ENCODE measurements around the gene PLOD3.

PLOD3 gene

DNA sequence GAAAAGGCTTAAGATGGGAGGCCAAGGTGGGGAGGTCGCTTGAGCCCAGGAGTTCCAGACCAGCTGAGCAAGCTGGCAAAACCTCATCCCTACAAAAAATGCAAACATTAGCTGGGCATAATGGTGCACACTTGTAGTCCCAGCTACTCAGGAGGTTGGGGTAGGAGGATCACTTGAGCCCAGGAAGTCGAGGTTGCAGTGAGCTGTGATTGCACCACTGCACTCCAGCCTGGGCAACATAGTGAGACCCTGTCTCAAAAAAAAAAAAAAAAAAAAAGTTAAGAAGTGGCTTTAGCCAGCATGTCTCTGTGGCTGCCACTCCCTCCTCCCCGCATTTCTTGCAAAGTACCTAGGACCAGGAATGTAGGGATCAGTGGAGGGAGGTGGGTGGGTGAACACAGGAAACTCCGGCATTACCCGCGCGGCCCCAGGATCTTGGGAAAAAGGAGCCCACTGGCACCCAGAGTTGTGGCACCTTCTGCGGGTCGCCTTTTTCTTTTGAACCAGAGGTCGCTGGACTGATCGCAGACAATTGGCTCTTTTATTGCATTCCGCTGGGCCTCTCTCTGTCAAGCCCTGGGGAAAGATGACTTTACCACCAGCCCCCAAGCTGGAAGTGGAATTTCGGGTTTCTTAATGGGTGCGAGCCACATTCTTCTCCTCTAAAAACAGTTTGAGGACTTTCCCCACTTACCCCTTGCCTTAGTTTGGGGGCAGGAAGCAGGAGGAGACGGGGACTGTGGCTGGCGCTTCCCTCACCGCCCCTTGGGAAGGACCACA, 55.5 kb downstream of the PLOD3 start:
- no peak overlapping the region for H3K4me3 ChIP-seq (ENCODE audit: low read depth, low read length)
- TF ChIP-seq, protein P1, sequence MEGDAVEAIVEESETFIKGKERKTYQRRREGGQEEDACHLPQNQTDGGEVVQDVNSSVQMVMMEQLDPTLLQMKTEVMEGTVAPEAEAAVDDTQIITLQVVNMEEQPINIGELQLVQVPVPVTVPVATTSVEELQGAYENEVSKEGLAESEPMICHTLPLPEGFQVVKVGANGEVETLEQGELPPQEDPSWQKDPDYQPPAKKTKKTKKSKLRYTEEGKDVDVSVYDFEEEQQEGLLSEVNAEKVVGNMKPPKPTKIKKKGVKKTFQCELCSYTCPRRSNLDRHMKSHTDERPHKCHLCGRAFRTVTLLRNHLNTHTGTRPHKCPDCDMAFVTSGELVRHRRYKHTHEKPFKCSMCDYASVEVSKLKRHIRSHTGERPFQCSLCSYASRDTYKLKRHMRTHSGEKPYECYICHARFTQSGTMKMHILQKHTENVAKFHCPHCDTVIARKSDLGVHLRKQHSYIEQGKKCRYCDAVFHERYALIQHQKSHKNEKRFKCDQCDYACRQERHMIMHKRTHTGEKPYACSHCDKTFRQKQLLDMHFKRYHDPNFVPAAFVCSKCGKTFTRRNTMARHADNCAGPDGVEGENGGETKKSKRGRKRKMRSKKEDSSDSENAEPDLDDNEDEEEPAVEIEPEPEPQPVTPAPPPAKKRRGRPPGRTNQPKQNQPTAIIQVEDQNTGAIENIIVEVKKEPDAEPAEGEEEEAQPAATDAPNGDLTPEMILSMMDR (IDR thresholded peaks at IDR 0.05; ENCODE audit: borderline replicate concordance, insufficient read depth, low read depth, low read length) = no peak

DNA sequence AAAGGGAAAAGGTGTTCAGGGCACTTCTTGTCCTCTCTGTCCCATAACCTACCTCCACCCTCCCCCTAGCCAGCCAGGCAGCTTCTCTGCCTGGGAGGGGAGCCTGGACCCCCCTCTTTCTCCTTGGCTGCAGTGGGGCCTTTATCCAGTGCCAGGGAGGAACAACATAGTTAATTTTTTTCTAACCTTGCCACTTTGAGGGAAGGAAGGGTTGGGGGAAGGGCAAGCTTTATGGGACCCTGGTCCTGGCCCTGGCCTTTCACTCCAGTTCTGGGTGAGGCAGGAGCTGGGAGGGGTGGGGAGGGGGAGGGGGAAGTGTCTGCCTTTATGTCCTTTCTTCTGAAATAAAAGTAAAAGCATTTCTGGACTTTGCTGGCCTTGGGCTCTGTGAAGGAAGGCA, 56.5 kb downstream of the PLOD3 start:
- TF ChIP-seq, protein P1 (IDR thresholded peaks at IDR 0.05; ENCODE audit: borderline replicate concordance, insufficient read depth, low read depth, low read length) = no peak

DNA sequence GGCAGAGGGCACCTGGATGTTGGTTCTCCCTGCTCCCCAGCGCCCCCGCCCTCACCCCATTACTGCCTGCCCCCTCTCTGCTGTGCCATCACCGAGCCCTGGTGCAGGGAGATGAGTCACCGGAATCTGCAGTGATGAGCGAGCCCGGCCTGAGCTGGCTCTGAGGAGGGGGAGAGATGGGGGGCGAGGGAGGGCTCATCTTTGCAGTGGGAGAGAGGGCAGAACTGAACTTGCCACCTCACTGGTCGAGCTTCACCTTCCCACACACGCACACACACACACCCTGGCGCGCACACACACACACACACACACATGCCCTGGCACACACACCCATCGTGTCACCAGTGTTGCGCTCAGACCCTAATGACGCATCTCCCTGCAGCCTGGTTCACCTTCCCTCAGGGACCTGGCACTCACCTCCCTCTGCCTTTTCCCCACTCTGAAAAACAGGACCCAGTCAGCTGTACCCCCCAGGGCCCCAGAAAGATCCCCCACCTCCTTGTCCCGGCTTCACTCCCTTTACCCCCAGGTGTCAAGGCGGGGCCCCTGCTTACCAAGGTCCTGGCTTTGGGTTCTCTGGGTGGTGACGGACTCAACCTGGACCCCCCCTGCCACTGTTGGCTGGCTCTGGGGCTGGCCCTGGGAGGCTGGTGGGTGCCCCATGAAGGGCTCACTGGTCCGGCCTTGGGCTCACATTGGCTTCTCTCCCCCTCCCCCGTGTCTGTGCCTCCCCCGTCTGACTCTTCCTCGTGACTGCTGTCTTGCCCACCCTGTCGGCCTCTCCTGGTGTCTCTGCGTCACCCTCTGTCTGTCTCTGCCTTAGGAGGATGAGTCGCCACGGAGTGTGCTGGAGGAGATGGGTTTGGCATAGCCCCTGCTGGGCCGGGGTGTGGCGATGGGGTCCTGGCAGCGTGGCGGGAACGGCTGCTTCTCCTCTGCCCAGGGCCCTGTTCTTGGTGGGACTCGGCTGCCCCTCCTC, 57.4 kb downstream of the PLOD3 start:
- TF ChIP-seq, protein P1 (IDR thresholded peaks at IDR 0.05; ENCODE audit: borderline replicate concordance, insufficient read depth, low read depth, low read length) = no peak

More for the DNA sequence above, 56.5 kb downstream of the PLOD3 start:
- no peak overlapping the region for H3K4me3 ChIP-seq (ENCODE audit: low read depth, low read length)

DNA sequence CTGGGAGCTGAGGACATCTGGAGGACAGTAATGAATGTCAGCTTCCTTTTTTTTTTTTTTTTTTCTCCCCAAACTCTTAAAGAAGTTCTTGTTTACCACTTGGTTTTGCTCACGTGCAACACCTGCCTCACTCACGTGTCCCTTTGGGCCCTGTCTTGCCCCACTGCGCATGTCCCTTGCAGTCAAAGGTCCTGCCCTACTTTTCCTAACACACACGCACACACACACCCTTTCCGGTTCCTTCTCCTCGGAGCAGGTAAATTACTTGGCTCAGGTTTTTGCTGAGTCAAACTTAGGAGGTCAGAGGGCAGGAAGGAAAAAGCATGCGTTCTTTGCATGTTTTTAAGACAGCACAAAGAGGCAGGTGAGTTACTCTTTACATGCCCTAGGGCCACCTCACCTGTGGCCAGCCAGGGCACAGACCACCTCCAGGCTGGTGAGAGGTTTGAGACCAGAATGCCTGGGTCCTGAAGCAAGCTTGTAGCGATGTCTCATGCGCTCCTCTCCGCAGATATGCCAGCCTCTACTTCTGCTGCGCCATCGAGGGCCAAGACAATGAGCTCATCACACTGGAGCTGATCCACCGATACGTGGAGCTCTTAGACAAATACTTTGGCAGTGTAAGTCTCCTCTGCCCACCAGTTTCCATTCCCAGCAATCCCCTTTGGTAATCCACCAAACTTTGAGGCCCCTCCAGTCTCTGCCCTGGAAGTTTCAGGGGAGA, 60.4 kb downstream of the PLOD3 start:
- TF ChIP-seq, protein P1 (IDR thresholded peaks at IDR 0.05; ENCODE audit: borderline replicate concordance, insufficient read depth, low read depth, low read length) = no peak
- H3K4me3 ChIP-seq (ENCODE audit: low read depth, low read length) = no peak overlapping the region

More for the DNA sequence above, 57.4 kb downstream of the PLOD3 start:
- no peak overlapping the region for H3K4me3 ChIP-seq (ENCODE audit: low read depth, low read length)

DNA sequence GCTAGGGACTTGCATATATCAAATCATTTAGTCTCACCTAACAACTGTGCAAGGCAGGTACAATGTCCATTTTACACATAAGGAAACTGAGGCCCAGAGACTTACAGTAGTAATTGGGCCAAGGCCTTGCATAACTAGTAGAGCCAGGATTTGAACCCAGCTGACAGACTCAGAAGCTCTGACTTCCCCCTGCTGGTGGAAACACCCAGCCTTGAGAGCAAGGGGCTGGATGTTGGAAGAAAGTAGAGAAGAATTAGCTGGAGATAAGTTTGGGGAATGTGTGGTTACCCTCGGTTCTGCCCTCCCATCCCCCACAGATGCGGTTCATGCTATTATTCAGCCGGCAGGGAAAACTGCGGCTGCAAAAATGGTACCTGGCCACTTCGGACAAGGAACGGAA, 61.1 kb downstream of the PLOD3 start:
- H3K4me3 ChIP-seq (ENCODE audit: low read depth, low read length) = no peak overlapping the region
- TF ChIP-seq, protein P1 (IDR thresholded peaks at IDR 0.05; ENCODE audit: borderline replicate concordance, insufficient read depth, low read depth, low read length) = no peak

All from GM12875 (cell line).